Kidney glomerular epithelial cell (primary cell): ENCODE data around the gene SLC16A9.

ENCODE experiments used
- DNase-seq: peaks from one replicate; lab custom pipeline; 2025; lab: John Stamatoyannopoulos, UW

The SLC16A9 gene

DNA sequence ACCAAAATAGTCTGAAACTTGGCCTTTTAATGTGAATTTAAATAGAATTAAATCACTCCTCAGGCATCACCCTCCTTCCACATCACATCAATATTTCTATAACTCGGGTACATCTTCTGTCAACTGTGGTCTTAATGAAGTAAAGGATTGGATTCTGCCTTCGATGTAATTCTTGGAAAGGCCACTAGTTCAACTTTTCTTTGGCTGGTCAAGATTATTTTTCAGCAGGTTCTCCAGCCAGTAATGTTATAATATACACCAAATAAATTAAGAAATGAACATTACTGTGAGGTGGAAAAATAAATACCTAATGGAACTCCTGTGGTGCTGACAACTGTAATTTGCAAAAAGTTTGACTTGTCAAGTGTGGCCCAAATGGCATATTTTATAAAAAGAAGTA is 9.7 kb upstream of the SLC16A9 start:
- DNase-seq = no peak

DNA sequence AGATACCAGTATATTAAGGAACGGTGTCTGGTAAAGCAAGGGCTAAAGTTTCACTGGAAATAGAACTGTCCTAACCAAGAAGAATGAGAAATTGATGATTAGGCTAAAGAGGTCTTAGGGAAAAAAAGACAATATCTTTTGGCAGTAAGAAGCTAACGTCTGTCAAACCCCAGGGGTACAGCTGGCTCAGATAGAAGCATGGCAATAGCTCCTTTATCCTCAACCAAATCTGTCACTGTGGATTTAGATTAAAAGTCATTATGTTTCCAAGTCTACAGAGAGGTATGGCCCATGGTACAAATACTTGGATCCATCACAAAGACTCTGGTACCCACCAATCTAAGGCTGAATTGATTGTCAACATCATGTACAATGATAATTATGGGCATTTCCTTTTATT is 8.6 kb upstream of the SLC16A9 start:
- DNase-seq = no peak

DNA sequence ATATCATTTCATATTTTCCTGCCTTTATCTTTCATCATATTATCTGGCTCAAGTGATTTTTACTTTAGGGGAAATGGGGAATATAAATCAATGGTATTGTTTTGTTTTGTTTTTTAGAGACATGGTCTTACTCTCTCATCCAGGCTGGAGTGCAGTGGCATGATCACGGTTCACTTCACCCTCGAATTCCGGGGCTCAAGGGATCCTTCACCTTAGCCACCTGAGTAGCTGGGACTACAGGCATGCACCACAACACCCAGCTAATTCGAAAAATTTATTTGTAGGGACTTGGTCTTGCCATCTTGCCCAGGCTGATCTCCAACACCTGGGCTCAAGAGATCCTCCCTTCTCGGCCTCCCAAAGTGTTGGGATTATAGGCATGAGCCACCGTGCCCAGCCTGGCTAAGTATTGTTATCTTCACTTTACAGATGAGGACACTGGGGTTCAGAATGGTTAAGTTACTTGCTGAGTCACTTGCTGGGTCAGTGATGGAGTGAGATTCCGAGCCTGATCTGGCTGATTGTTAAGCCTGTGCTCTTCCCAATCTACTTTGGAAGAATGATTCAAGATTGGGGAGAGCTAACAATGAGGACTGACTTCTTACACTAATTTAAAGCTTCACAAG is 3.7 kb upstream of the SLC16A9 start:
- DNase-seq = no peak

DNA sequence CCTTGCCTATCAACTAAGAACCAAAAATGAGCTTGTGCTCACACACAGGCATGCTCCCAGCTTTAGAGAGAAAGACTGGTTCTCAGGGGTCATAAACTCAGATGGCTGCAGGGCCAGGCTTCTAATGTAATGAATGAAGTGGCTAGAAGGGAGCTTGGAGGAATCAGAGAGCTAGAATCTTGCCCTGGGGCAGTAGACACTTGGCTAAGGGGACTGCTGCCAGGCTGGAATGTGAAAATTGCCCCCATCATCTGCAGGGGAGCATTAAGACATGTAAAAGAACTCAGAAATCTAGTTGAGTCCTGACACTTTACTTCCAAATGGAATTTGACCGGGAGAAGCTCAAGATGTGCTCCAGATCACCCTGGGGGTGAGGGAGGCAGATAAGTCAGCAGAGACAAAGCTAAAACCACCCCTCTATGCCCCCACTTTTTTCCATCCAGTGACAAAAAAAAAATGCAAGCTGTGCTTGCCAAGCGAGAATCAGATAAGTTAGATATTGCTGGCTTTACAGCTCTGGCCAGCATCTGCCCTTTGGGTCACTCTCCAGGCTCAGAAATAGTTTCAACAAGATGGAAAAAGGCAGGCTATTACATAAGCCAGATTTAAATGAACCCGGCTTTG is 2.3 kb upstream of the SLC16A9 start:
- no peak for DNase-seq

DNA sequence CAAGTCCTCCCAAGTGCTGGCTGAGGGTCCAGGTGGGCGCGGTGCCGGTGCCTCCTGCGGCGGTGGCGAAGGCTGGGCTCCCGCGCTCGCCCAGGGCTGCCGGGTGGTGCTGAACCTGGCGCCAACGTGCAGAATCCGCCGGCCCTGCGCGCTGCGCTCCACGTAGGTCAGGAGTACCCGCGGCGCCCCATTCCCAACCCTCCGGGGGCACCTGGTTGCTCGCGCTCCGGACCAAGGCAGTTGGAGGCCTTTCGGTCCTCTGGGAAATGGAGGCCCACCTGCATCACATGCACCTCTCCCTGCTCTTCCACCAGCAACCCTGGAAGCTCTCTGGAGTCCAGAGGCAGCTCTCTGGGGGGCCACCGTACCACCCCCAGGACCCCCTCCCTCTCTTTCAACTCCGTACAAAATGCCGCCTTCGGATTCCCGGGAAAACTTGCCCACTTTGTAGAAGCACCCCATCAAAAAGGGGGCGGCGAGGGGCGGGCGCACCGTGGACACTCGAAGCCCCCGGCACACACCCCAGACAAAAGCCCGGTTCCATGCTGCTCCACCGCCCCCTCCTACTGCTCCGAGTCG is 745 bp downstream of the SLC16A9 start:
- DNase-seq = no peak

DNA sequence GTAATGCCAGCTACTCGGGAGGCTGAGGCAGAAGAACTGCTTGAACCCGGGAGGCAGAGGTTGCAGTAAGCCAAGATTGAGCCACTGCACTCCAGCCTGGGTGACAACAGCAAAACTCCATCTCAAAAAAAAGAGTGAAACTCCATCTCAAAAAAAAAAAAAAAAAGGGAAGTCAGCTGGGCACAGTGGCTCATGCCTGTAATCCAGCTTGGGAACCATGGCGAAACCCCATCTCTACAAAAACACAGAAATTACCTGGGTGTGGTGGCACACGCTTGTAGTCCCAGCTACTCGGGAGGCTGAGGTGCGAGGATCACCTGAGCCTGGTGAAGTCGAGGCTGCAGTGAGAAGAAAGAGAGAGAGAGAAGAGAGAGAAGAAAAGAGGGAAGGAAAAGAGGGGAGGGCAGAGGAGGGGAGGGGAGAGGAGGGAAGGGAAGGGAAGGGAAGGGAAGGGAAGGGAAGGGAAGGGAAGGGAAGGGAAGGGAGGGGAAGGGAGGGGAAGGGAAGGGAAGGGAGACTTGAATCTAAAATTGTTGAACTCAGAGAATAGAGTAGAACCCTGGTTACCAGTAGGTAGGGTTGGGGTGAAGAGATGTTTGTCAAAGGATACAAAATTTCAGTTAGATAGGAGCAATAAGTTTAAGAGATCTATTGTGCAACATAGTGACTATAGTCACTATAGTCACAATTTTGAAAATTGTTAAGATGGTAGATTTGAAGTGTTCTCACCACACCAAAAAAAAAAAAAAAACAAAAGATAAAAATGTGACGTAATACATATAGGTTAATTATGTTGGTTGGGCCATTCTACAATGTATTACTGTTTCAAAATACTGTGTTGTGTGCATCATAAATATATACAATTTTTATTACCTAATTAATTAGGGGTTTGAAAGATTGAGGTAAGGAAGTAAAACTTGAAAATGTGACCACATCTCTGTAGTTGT is 2.5 kb downstream of the SLC16A9 start:
- no peak for DNase-seq

DNA sequence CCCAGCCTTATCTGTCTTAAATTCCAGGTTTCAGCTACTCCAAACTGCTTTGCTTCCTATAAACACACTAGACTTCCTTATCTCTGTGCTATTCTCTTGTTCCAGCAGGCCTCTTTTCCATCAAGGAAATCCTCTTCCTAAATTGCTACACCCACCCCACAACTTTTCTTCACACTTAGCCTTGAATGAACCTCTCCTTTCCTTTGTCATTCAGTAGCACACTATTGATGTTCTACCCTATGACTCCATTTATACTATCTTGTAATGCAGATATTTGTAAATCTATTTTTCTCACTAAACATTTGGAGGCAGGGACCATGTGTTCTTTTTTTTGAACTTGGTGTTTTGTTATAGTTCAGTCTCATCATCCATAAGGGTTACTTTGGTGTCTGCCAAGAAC is 3.7 kb downstream of the SLC16A9 start:
- no peak for DNase-seq

DNA sequence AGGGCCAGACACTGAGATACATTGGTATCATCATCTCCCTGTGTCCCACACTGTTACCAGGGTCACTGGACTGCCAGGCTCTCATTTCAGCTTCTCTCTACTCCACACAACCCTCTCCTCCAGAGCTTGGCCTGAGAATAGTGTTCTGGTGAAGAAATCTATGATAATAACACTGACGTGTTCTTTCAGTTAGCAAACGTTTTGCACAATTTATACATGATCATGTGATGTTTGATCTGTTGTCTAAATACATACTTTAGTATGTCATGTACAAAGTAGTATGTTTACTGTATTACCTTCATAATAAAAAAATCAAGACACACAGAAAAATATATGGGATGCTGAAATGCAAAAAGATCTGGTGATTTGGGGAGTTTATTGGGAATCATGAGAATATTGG is 5.0 kb downstream of the SLC16A9 start:
- no peak for DNase-seq

DNA sequence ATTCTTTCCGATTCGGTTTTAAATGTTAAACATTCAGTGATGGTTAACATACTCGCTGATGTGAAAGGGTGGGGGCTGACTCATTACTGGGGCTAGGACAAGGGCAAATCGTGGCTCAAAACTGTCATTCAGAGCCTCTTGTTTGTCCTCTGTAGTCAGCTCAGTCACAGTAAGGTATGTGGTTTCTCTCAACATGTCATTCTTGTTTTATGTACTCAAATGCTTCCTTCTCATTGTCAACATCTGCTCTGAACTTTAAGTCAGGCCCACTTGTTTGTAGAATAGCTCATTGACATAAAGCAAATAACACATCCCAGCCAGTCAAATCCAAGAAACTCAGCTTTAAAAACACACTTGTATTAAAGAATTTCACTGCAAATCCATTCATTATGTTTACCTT is 7.3 kb downstream of the SLC16A9 start:
- DNase-seq = no peak

DNA sequence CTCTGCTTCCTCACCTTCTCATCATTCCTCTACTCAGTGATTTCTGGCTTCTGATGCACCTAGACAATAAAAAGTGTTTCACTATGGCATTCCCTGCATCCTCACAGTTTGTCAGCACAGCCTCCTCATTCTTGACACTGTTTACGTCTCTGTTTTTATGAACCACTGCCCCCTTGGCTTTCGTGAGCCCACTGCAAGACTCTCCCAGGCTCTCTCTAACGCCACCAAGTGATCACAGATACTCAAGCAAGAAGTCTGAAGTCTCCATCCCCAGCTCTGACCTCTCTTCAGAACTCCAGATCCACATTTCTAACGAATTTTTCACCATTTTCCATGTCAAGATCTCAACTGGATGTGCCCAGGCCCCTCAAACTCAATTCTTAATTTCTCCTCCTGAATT is 8.9 kb downstream of the SLC16A9 start:
- no peak for DNase-seq

DNA sequence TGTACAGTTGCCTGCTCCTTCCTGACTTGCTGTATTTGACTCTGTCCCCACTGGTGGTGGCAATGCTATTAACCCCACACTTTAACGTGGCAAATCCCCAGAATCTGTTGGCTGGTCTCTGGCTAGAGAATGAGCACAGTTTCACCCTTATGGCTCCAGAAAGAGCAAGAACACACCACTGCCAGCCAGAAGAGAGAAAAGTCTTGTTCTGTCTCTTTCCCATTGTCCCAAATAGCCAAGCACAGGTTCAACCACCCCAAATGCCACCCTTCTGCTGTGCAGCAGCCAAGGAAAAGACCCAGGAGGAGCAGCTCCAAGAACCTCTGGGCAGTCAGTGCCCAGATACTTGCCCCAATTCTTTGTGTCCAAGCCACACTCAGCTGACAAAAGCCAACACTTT is 11.3 kb downstream of the SLC16A9 start:
- DNase-seq = no peak

DNA sequence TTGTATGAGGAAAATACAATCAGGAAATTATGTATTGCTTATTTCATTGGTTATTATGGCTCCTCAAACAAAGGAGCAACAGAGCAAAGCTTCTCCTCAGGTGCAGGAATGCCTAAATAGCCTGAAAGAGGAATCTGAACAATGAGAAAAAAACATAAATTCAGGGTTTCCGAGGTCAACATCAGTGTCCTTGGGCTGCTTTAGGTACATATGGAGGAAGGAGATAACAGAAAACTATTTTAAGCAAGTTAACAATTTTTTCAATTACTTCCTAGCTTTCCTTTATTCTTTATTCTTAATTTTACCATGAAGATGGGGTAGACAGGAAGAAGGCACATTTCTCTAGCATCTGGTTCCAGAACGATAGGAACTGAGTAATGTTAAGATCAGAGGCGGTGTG is 14.0 kb downstream of the SLC16A9 start:
- no peak for DNase-seq

DNA sequence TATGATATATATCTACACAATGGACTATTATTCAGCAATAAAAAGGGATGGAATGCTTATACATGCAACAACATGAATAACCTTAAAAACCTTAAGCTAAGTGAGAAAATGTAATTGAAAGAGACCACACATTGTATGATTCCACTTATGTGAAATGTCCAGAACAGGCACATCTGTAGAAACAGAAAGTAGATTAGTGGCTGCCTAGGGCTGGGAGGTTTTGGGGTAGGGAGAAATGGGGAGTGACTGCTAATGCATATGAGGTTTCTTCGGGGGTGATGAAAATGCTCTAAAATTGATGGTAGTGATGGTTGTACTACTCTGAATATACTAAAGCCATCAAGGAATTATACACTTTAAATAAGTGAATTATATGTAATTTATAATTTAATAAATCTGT is 14.7 kb downstream of the SLC16A9 start:
- DNase-seq = no peak

DNA sequence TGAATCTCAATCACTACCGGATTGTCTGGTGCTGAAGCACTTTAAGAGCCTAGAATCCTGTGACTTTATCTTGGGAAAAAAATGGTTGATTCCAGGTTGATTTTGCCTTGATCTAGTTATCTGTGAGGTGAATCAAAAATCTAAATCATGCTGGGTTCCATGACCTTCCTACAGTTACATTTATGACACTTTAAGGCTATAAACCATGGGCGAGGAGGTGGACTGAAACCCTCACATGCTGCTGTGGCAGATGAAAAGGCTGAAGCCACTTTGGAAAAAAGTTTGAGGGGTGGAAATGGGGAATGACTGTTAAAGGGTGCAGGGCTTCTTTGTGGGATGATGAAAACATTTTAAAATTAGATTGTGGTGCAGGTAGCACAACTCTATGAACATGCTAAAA is 17.5 kb downstream of the SLC16A9 start:
- no peak for DNase-seq

DNA sequence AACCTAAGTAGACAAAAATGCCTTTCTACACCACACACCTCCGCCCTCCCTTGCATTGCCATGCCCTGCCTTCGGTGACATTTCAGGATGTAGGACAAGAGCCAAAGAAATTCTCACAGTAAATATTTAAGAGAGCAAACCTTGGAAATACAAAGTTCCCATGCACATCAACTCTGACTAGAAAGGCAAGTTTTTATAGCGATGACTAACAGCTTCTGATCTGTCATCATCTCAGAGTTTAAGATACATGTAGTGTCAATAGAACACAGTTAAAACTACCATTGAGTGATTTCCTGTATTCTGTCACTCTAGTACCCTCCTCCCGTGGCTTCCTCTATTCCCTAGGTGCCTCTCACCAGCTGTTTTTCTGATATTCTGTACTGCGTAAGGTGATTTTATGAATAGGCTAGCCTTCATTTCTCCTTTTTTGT is 20.7 kb downstream of the SLC16A9 start:
- no peak for DNase-seq

DNA sequence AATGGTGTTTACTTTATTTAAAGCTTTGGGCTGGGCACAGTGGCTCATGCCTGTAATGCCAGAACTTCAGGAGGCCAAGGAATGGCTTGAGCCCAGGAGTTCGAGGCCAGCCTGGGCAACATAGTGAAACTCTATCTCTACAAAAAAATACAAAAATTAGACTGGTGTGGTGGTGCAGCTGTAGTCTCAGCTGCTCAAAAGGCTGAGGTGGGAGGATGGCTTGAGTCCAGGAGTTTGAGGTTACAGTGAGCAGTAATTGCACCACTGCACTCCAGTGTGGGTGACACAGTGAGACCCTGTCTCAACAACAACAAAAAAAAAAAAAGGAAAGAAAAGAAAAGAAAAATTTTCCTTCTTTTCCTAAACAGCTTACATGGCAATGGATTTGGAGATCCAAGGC is 22.0 kb downstream of the SLC16A9 start:
- DNase-seq = no peak

DNA sequence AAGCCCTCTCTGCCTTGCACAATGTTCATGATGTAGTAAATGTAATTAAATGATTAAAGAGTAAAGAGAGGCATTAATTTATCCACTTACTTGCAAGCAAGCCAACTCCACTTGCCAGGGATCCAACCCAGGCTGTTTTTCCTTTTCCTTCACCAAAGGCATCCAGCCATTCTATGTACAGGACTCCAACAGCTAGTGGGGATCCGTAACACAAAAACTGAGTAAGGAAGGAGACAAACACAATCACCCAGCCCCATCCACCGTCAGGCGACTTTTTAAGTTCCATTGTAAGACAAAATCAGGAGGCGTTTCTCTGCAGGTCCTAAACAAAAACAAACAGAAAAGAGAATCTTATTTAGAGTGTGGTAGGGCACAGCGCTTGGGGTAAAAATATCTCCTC is 25.6 kb downstream of the SLC16A9 start:
- no peak for DNase-seq

DNA sequence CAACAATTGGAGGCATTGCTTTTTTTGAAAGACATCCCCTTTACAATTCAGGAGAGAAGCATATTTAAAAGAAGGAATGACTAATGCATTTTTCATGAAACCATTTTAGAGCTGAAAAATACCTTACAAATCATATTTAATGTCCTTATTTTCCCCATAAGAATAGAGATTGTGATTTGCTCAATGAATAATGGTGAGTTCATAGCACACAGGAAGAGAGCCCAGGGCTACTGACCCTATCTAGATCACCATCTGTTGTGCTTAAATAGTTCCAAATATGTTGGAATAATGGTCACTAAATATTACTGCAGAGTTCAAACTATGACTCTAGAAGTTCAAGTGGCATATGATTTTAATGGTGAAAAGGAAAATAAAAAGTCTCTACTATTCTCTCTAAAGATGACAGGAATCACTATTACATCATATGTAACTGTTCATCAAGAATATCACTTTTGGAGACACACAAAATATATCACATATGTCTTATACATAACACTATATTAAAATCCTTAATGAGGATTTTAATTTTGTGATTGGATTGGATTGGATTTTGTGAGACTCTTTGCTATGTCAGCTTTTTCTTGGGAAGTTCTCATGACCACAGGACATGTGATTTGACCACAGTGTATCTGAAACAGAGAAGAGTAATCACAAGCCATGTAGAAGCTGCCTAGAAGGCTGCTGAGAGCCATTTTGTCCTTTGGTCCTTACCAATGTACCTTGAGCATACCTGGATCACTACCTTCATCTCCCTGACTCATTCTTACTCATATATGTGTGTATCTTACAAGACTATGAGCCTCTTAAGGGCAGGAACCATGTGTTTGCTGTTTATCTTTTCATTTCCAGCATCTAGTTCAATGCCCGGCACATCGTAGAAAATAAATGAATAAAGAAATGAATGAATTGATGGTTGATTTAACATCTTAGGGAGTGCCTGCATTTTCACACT is 26.4 kb downstream of the SLC16A9 start:
- no peak for DNase-seq

DNA sequence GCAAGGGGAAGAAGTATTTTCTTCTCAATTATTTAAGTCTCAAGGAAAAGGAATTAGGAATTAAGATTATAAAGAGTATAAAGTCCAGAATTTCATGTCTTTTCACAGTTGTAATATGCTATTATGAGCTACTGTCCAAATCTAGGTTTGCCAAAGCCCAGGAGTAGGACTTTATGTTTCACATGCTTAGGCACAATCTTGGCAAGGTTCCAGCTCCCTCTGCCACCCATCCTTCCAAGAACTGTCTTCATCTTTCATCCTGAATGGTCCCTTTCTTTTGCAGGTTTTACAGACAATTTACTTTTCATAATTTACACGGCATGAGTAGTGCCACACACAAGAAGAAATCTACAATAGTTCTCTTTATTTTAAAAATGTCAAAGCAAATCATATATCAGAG is 29.5 kb downstream of the SLC16A9 start:
- no peak for DNase-seq

DNA sequence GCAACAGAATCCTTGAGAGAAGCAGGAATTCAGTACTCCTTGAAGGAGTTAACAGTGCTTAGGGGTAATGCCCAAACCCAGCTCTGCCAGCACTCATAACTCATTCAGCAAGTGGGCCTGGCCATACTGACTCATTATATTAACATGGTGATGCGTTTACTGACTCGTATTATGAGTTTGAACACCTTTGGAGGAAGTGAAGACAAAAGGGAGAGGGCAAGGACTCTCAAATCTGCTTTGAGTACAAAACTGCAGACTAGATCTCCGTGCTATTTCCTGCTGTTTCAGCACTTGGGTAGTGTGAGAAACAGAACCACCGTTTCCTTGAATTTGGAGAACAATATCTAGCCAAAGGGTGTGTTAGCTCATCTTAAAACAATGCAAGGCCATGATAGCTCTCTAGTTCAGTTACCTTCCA is 30.8 kb downstream of the SLC16A9 start:
- DNase-seq = peak; percentile 45

DNA sequence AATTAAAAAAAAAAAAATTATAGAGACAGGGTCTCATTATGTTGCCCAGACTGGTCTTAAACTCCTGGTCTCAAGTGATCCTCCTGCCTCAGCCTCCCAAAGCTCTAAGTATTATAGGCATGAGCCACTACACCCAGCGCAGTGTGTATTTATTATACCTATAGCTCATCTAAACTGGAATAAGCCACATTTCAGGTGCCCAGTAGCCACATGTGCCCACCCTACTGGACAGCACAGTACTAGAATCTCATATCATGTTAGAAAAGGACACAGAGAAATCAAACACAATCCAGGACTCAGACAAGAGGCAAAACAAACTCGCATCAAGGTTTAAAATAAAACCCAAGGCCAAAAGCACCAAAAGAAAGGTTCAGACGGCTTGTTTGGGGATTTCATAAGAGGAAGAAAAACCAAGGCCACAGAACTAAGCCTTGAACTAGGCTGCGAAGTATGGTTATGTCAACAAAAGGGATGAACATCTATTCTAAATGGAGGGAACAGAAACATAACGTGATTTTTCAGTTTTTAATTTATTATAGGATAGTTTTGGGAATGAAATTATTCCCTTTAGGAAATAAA is 32.3 kb downstream of the SLC16A9 start:
- no peak for DNase-seq
